HG03558 (cell line): ENCODE measurements around the gene ZNF236.

Experiments
- ATAC-seq: cut with Tn5 transposase; IDR thresholded peaks from one replicate; pipeline ENCODE4 v1.9.1; 2021; ENCODE audit warnings: moderate number of reproducible peaks; ENCODE audit not compliant: unreplicated experiment; ENCODE audit errors: extremely low read depth

The ZNF236 gene

DNA sequence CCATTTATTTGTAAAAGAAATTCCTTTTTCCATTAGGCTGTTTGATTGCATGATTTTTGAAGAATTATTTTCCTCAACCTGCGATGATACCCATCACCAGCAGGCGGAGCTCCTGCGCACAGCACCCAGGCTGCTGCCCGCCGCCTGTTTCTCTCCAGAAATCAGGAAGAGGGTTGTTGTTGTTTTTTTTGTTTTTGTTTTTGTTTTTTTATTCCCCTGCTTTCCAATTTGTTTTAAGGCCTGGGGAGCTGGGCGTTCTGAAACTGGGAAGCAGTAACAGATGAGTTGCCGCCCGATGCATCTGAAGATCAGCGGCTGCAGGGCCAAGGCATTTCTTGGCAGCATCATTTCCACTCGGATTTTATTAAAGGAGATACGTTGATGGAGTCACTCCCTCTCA lies 178.2 kb downstream of the ZNF236 start:
- ATAC-seq: no peak

DNA sequence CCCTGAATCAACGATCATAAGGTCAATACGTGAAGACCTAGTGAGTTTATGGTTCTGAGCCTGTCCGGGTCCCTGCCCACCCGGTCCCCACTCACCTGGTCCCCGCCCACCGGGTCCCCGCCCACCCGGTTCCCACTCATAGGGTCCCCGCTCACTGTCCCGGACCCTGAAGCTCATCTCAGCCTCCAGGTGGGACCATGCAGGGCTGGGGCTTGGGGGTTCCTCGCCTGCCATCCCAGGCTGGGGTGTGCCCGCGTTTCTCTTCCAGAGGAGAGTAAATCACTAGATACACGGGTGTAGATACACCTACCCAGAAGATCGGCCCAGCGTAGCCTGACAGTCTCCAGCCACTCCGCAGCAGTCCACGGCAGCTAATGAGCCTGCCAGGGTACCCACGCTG lies 178.7 kb downstream of the ZNF236 start:
- no peak for ATAC-seq

DNA sequence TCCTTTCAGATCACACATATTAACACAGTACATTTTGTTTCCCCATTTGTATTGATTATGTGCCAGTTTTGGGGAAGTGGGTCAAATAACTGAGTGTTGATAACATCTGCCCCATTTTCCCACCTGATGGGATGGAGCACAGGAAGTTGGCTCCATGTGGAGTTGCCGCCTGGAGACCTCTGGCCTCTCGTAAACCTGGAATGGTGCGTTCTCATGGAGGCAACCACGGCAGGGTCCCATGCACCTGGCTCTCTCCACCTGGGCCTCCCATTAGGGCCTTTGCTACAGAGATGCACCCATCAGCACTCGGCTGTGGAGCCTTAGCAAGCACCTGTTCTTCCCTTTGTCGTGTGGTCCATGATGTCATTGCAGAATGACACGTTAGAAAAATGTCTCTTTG lies 179.6 kb downstream of the ZNF236 start:
- ATAC-seq: no peak

- ATAC-seq: no peak
Measured at GRCh38 chr18:77002496-77002895, 180.1 kb downstream of the ZNF236 start.

- ATAC-seq: no peak
Measured at GRCh38 chr18:77003316-77003715, 181.0 kb downstream of the ZNF236 start.

DNA sequence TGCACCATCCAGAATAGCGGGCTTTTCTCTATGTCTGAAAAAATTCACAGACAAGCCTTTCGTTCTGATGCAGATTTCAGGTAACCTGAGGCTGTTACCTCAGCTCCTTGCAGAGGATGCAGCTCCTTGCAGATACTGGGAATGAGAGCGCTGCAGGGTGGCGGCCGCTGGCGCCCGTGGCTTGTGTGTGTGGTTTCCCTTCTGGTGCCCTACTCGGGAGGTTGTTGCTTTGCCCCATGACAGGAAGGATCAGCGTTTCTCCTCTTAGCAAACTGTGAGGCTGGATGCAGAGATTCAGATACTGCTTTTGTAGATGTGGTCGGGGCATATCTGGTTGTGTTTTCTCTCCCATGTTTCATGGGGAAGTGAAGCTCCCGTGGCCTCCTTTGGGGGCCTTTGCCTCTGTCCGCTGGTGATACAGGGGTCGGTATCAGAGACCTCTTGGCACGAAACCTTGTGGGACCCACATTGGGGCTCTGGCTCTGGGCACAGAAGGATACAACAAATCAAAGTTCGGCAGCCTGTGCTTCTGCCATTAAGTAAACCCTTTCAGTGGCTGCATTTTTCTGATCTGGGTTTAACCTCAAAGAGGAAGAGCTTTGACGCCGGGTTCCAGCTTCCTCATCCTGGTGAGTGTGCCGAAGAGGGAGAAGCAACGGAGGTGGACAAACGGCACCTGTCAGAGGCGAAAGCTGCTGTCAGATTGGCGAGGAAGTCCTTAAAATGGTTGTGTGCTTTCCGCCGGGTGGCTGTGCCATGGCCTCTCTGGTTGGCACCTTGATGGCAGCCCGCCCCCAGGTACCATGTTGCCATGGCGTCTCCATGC lies 182.4 kb downstream of the ZNF236 start:
- ATAC-seq: no peak

DNA sequence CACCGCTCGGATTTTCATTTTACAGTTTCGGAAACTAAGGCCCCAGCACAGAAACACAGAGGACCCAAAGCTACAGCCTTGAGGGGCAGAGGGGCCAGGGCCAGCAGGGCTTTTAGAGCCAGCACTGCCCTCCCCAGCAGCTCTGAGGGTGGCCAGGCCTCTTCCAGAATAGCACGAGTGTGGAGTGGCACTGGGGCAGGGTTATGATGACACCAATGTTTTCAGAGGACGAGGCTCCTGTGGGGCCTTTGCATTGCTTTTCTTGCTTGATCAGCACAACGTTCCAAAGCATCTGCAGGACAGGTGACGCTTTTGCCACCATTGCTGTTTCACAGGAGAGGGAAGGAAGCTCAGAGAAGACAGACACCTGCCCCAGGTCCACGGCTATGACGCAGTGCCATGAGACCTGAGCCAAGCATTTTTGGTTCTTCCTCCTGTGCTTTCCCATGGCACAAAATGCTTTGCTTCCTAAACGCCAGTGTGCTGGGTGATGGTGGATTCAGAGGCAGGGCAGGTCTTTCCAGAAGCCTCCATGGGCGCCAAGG lies 183.4 kb downstream of the ZNF236 start:
- ATAC-seq: no peak

GRCh38 chr18:77006305-77007175 lies 184.2 kb downstream of the ZNF236 start:
- ATAC-seq: no peak

DNA sequence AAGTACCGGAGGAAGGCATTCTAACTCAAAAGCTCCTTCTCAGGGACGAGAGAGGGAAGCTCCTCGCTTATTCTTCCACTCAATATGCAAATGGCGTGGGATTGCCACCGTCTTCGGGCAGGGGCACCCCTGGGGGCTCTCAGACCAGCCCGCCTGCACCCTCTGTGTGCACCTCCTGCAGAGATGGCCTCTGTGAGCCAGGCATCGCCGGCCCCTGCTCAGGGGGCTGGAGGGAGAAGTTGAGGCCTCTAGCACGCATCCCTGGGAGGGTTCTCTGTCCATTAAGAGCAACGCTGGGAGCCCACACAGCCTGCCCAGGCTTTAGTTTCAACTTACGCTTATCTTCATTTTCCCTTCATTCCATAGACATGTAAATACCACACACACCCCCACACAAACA lies 184.9 kb downstream of the ZNF236 start:
- ATAC-seq: no peak

DNA sequence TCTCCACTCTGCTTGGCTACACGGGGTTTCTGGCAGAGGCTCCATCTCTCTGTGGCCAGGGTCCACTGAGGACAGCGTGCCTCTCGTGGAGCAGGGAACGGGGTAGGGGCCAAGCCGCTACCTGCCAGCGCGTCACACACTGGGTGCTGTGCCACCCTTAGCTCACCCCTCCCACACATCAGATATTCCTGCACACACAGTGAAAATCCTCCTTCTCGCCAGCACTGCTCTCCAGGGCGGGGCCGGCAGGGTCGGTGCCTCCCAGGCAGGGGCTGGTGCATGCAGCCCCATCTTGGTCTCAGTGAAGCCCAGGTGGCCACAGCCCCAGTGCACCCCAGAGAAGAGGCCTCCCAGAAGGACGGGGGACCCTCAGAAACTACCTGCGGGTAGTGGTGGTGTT lies 185.6 kb downstream of the ZNF236 start:
- no peak for ATAC-seq

DNA sequence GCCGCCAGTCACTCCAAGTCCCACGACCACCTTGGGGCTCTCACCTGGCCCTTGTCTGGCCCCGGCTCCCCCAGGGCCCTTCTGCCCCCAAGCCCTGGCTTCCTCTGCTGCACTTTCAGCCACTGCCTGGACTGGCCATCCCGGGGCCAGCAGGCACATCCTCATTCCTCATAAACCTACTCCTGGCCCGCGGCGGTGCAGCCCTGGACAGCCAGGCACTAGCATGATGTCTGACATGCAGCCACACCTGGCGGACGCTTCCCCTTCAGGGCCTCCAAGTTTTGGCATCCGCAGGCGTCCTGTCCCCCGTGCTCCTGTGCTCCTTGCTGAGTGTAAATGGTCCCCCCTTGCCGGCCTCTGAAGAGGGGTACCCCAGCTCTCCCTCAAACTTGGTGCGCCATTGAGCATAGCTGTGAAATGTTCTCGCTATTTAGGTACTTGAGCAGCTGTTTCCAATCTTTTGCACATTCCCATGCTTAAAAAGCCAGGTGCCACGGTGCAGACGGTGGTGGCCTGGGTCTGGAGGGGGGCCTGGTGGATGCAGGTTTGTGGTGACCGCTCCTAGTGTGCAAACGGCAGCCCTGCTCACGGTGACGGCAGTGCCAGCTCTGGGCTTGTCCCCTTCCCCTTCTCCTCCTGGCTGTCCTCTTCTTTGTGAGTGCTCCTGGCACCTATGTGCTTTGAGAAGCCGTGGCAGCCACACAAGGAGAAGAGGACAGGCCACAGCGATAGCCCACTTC lies 186.4 kb downstream of the ZNF236 start:
- ATAC-seq: no peak

DNA sequence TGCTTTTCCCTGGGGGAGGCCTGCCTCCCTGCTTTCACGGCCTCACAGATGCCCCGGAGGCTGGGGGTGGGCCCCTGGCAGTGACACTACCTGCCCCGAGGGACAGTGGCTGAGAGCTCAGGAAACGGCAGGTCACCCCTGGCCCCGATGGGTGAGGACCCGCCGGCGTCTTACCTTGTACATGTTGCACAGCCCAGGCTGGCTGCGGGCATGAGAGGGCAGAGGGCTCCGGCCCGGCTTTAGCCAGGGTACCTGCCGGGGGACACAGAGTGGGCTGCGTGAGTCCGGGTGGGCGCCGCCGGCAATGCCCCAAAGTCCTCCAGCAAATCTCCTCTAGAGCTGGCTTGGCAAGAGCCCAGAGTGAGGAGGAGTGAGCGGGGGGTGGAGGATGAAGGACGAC lies 187.3 kb downstream of the ZNF236 start:
- ATAC-seq: no peak

DNA sequence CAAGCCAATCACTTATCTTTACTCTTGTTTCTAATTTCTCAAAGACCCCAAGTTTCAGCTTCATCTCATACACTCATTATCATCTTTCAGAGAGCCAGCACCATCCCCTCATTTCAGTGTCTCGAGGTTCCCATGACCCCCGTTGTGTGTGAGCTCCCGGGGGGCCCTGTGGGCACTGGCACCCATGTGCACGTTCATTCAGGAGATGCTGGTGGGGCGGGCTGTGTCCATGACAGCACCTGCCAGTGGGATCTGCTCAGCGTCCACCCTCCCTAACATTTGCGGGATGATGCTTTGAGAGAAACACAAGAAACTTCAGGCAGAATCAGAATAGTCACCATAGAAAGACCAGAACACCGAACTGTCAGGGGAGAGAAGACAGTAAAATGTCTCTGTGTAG lies 189.8 kb downstream of the ZNF236 start:
- no peak for ATAC-seq

GRCh38 chr18:77012806-77013541 lies 190.6 kb downstream of the ZNF236 start:
- ATAC-seq: no peak

GRCh38 chr18:77013811-77014521 lies 191.6 kb downstream of the ZNF236 start:
- no peak for ATAC-seq

- no peak for ATAC-seq
Measured at GRCh38 chr18:77014538-77014937, 192.2 kb downstream of the ZNF236 start.

DNA sequence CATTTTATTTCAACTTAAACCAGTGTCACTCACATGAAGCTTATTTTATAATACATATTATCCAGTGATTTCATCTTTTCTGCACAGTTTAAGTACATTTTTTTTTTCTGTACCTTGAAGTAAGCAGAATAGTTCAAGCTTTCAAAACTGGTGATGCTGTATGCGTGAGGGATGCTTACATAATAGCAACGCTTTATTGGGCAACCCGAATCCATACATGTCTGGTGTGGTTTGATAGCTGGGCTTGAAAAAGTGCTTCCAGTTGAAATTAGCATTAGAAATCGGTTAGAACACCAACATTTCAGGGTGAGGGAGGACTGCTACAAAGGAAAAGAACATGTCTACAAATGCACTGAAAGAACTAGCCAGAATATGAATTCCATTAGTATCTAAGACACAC lies 192.8 kb downstream of the ZNF236 start:
- no peak for ATAC-seq

GRCh38 chr18:77015771-77016710 lies 193.7 kb downstream of the ZNF236 start:
- ATAC-seq: no peak
